Keratinocyte (primary cell): ENCODE results near the gene MRGPRF.

ENCODE experiments used
- EZH2 ChIP-seq: IDR thresholded peaks from one replicate; pipeline ENCODE4 v1.6.1; 2012; ENCODE audit warnings: inconsistent platforms, mild to moderate bottlenecking, low read length, moderate library complexity
- TF ChIP-seq, protein P1 (sequence below), 3 experiments: IDR thresholded peaks in 1 of 3; conservative IDR thresholded peaks in 1 of 3; optimal IDR thresholded peaks in 1 of 3; 2 replicates in 2 of 3; 3 replicates in 1 of 3; pipeline versions ENCODE3 to v1.5.1; 2011; ENCODE audit warnings: low read length in 3 of 3, mild to moderate bottlenecking in 3 of 3, moderate library complexity in 2 of 3, control low read depth in 1 of 3, inconsistent platforms in 1 of 3; ENCODE audit not compliant: insufficient read depth in 2 of 3; ENCODE audit errors: extremely low read depth in 1 of 3

- TF ChIP-seq, protein P1, sequence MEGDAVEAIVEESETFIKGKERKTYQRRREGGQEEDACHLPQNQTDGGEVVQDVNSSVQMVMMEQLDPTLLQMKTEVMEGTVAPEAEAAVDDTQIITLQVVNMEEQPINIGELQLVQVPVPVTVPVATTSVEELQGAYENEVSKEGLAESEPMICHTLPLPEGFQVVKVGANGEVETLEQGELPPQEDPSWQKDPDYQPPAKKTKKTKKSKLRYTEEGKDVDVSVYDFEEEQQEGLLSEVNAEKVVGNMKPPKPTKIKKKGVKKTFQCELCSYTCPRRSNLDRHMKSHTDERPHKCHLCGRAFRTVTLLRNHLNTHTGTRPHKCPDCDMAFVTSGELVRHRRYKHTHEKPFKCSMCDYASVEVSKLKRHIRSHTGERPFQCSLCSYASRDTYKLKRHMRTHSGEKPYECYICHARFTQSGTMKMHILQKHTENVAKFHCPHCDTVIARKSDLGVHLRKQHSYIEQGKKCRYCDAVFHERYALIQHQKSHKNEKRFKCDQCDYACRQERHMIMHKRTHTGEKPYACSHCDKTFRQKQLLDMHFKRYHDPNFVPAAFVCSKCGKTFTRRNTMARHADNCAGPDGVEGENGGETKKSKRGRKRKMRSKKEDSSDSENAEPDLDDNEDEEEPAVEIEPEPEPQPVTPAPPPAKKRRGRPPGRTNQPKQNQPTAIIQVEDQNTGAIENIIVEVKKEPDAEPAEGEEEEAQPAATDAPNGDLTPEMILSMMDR (optimal IDR thresholded peaks at IDR 0.05 in 1 of 3, IDR thresholded peaks at IDR 0.05 in 1 of 3, conservative IDR thresholded peaks at IDR 0.05 in 1 of 3; ENCODE audit: extremely low read depth in 1 of 3, insufficient read depth in 2 of 3, low read length in 3 of 3) = no peak
- TF ChIP-seq EZH2 = no peak
Measured at GRCh38 chr11:69054397-69055211, 41.6 kb upstream of the MRGPRF start.
